Frontal cortex (tissue), 4 donors: ENCODE data around the gene UPF2. TPM values are rescaled to one million over a fixed set of nuclear protein-coding genes. Genes with fewer than 3 reads are reported as not detected.

Experiments used
- DNase-seq, 2 donors: peaks; one replicate each; pipeline ENCODE4 v3.0.0; 2012; ENCODE audit warnings: low spot score in 2 of 2
- FAIRE-seq: peaks from 2 replicates; lab custom pipeline; 2012; peaks lifted over from hg19 to GRCh38; lab: Jason Lieb, UNC
- small RNA-seq: library from RNA; depleted of rRNA; stranded (forward); fragments of <200 nt; gene quantifications from one replicate; pipeline ENCODE3, GENCODE V24; 2014
- total RNA-seq: library from RNA; depleted of rRNA; stranded (reverse); fragments of >200 nt; gene quantifications from one replicate; pipeline ENCODE4 v1.2.3, GENCODE V29; 2014
- donor health status: control.
- donor health status: control.
- donor health status: control.

UPF2 gene
- total RNA-seq, 1 donor from 2014 or later = 24.1 TPM

DNA sequence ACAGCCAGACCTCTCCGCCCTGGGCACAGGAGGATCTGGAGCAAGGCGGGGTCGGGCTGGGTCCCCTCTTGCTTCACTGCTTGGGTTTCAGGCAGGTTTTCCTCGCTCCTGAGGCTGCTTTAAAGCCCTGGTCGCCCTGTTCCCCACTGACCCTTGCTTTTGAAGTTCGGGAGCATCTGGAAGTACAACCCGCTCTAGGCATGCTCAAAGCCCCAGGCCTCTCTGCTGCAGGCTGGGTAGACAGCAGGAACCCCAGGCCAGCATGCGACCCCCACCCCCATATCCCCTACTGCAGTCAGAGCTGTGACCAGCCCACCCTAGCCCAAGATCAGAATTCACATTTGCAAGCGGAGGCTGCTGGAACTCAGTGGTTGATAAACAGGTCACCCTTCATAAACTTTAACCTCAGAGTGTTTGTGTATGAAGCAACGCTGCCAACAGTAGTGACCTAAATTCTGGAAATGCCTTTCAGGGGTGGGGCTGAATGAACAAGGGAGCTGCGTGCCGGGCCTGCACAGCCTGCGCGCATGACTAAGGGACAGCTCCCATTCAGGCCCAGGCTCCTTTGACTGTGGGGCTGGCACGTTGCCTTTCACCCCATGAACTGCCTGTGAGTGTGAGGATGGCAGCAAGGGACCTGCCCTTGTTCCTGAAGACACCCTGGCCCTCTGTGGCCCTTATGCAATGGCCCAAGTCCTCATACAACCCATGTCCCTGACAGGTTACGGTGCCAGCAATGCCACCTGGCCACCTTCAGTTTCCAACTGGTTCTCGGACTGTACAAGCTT, 166.9 kb downstream of the UPF2 start:
- FAIRE-seq (no peak), DNase-seq (peak in 1 of 2 donors; percentile 46)

DNA sequence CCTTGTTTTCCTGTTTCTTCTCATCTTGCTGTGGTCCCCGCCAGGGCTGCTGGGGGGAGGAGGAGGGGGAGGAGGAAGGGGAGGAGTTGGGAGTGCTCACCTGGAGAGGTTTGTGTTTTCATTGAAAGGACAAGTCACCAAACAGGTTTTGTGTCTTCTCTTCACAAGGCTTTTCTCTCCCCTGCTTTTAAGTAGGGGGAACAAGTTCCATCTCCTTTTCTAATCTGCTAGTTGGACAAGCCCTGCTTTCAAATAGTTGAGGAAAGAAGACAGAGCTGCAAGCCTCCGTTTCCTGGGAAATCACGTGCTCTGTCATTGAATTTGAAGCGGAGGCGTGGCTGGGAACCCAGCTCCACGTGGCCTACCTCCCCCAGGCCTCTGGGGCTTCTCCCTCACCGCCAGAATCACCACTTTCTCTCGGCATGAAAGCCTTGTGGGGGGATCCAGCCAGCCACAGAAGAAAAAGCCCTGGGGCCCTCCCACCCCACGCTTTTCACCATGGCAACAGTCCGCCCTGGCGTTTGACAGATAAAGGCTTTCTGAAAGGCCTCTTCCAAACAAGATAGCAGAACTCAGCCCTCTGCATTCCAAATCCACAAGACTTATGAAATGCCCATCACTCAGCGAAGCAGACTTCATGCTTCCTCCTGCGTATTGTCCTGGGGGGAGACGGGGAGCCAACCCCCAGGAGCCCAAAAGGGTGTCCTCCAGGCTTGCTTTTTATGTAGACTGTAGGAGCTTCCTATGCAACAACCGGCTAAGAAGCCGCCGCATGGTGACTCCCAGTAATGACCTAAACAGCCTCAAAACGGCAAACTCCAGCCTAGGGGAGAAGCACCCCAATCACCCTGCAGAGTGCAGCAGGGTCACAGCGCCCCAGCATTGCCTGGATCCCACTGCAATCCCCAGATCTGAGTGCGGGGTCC, 167.8 kb downstream of the UPF2 start:
- FAIRE-seq (no peak), DNase-seq (peak in 1 of 2 donors; percentile 61)

GRCh38 chr10:11871466-11871865, 171.1 kb downstream of the UPF2 start:
- no peak for FAIRE-seq

DNA sequence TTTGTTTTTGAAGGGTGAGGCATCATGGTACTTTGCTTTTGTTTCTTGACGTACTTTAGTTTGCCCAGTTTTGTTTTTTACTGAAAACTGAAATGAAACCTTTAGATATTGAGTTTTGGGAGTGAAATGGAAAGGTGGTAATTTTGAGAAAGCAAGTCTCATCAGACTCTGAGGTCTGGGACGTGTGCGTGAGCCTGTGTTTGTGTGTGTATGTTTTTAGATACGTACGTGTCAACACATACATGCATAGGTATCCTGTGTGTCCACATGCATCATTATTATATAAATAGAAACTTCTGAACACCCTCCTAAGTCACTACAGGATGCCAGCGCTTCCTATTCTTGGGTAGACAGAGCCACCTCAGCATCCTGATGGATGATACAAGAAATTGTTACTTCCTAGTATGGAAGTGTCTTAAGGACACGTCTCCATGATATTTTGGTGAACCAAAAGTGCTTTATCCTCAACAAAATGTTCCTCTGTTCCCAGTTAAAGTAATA, 171.7 kb downstream of the UPF2 start:
- FAIRE-seq (no peak), DNase-seq (no peak)

More at GRCh38 chr10:11871466-11871865, 171.1 kb downstream of the UPF2 start:
- no peak for DNase-seq

DNA sequence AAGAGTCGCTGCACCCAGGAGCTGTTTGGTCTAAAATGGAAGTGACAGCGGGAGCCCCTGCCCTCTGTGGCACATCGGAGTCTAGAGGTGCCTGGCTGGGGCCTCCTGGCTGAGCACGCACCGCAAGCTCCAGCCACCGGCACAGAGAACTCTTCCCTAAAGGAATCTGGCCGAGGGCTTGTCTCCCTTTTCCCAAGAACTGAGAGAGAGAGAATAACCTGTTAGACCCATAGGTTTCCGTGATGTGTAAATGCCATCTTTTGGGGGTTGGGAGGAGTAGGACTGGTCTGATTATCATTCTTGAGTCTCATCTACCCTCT, 172.2 kb downstream of the UPF2 start:
- DNase-seq (no peak), FAIRE-seq (no peak)

Small RNA genes lying within 50 kb of the gene (small RNA-seq; reads per million reads assigned to genes)
- gene RNU6-1095P = not detected

Other genes starting within 250 kb of the UPF2 start
- 0.41 TPM for gene PROSER2, start 219.5 kb downstream of the UPF2 start, total RNA-seq
- 80.7 TPM for gene DHTKD1, start 26.1 kb upstream of the UPF2 start, total RNA-seq
- gene SEC61A2, start 86.9 kb upstream of the UPF2 start, total RNA-seq = 45.7 TPM
- gene NUDT5, start 153.1 kb upstream of the UPF2 start, total RNA-seq = 14.3 TPM
- gene CDC123, start 153.4 kb upstream of the UPF2 start, total RNA-seq = 146 TPM